Breast epithelium (tissue), 3 donors: Measurements from ENCODE around the gene AKR1C2.

Experiments used
- POLR2A ChIP-seq: fragments of 450-650 bp; IDR thresholded peaks from one replicate; pipeline ENCODE4 v1.6.1; 2016; ENCODE audit warnings: antibody characterized with exemption, mild to moderate bottlenecking, moderate library complexity
- POLR2AphosphoS5 ChIP-seq, 3 donors: sonication (generic); formaldehyde crosslinking; IDR thresholded peaks; one replicate each; pipeline ENCODE4 v1.6.1; 2017; ENCODE audit warnings: antibody characterized with exemption in 3 of 3

- TF ChIP-seq POLR2AphosphoS5 (IDR thresholded peaks at IDR 0.05), result no peak
- no peak for TF ChIP-seq POLR2A
Measured at GRCh38 chr10:4943821-4944220, 59.8 kb downstream of the AKR1C2 start.
